ENCODE data around the gene MYMX.
"Not testable (repeated sequence)": the region's sequence is repeated elsewhere in the genome, so short reads cannot be mapped to it uniquely, and the experiment has no call there.

Gene MYMX

GRCh38 chr6:44179072-44179536 lies 37.6 kb upstream of the MYMX start (continued):
- TF ChIP-seq CREB5 (CRISPR knock-in tag; IDR thresholded peaks at IDR 0.05; ENCODE audit: low read depth): no peak

GRCh38 chr6:44179648-44180047 lies 37.1 kb upstream of the MYMX start:
- ATAC-seq: no peak
- no peak for TF ChIP-seq CSRNP3 (CRISPR knock-in tag; IDR thresholded peaks at IDR 0.05)
- TF ChIP-seq ZC3H10 (CRISPR knock-in tag; IDR thresholded peaks at IDR 0.05): no peak
- no peak for TF ChIP-seq SNAI2 (CRISPR knock-in tag; IDR thresholded peaks at IDR 0.05)
- TF ChIP-seq RARB (CRISPR knock-in tag; IDR thresholded peaks at IDR 0.05): no peak
- TF ChIP-seq ZNF8 (CRISPR knock-in tag; IDR thresholded peaks at IDR 0.05): no peak
- TF ChIP-seq TSHZ2 (CRISPR knock-in tag; IDR thresholded peaks at IDR 0.05): no peak
- no peak for TF ChIP-seq GLIS3 (CRISPR knock-in tag; IDR thresholded peaks at IDR 0.05)
- no peak for TF ChIP-seq ISL1 (CRISPR knock-in tag; IDR thresholded peaks at IDR 0.05)
- no peak for TF ChIP-seq CSDC2 (CRISPR knock-in tag; IDR thresholded peaks at IDR 0.05)

- TF ChIP-seq TCF4 (CRISPR knock-in tag; IDR thresholded peaks at IDR 0.05; ENCODE audit: borderline replicate concordance): no peak
- no peak for TF ChIP-seq ZFP30 (CRISPR knock-in tag; IDR thresholded peaks at IDR 0.05)
- no peak for TF ChIP-seq ARNTL (CRISPR knock-in tag; IDR thresholded peaks at IDR 0.05; ENCODE audit: borderline replicate concordance, low read depth)
- no peak for TF ChIP-seq ZC3H10 (CRISPR knock-in tag; IDR thresholded peaks at IDR 0.05)
- no peak for TF ChIP-seq ZFP3 (CRISPR knock-in tag; IDR thresholded peaks at IDR 0.05)
- TF ChIP-seq CSDC2 (CRISPR knock-in tag; IDR thresholded peaks at IDR 0.05): no peak
- ATAC-seq: no peak
Measured at GRCh38 chr6:44180406-44180805, 36.3 kb upstream of the MYMX start.

- no peak for ATAC-seq
- TF ChIP-seq POU6F1 (CRISPR knock-in tag; IDR thresholded peaks at IDR 0.05; ENCODE audit: borderline replicate concordance, low read depth): no peak
- TF ChIP-seq TCF4 (CRISPR knock-in tag; IDR thresholded peaks at IDR 0.05; ENCODE audit: borderline replicate concordance): no peak
- no peak for TF ChIP-seq CSDC2 (CRISPR knock-in tag; IDR thresholded peaks at IDR 0.05)
- no peak for TF ChIP-seq ARNTL (CRISPR knock-in tag; IDR thresholded peaks at IDR 0.05; ENCODE audit: borderline replicate concordance, low read depth)
- TF ChIP-seq CREB5 (CRISPR knock-in tag; IDR thresholded peaks at IDR 0.05; ENCODE audit: low read depth): no peak
- TF ChIP-seq ZFP30 (CRISPR knock-in tag; IDR thresholded peaks at IDR 0.05): no peak
Measured at GRCh38 chr6:44180886-44181285, 35.8 kb upstream of the MYMX start.

GRCh38 chr6:44181784-44182183 lies 34.9 kb upstream of the MYMX start:
- not testable (repeated sequence) for ATAC-seq

GRCh38 chr6:44182911-44183390 lies 33.8 kb upstream of the MYMX start:
- ATAC-seq: no peak
- TF ChIP-seq TSHZ2 (CRISPR knock-in tag; IDR thresholded peaks at IDR 0.05): no peak
- no peak for TF ChIP-seq RARB (CRISPR knock-in tag; IDR thresholded peaks at IDR 0.05)
- TF ChIP-seq TCF4 (CRISPR knock-in tag; IDR thresholded peaks at IDR 0.05; ENCODE audit: borderline replicate concordance): no peak
- no peak for TF ChIP-seq ARNTL (CRISPR knock-in tag; IDR thresholded peaks at IDR 0.05; ENCODE audit: borderline replicate concordance, low read depth)
- no peak for TF ChIP-seq ZC3H10 (CRISPR knock-in tag; IDR thresholded peaks at IDR 0.05)
- TF ChIP-seq ZFP30 (CRISPR knock-in tag; IDR thresholded peaks at IDR 0.05): no peak
- no peak for TF ChIP-seq ISL1 (CRISPR knock-in tag; IDR thresholded peaks at IDR 0.05)
- TF ChIP-seq CSDC2 (CRISPR knock-in tag; IDR thresholded peaks at IDR 0.05): no peak
- no peak for TF ChIP-seq PATZ1 (CRISPR knock-in tag; IDR thresholded peaks at IDR 0.05; ENCODE audit: borderline replicate concordance)
- no peak for TF ChIP-seq SNAI2 (CRISPR knock-in tag; IDR thresholded peaks at IDR 0.05)
- TF ChIP-seq PPARA (CRISPR knock-in tag; IDR thresholded peaks at IDR 0.05; ENCODE audit: borderline replicate concordance): no peak
